Prostate gland (tissue), 2 donors: ENCODE results near the gene PICALM. TPM values are rescaled to one million over a fixed set of nuclear protein-coding genes. Genes with fewer than 3 reads are reported as not detected.
"Not testable (repeated sequence)": the region's sequence is repeated elsewhere in the genome, so short reads cannot be mapped to it uniquely, and the experiment has no call there.

Experiments used
- DNase-seq: peaks from one replicate; pipeline ENCODE4 v3.0.0-alpha.2; 2019; ENCODE audit warnings: low spot score
- H3K27ac ChIP-seq, 2 donors: fragments of 200-600 bp; sonication (generic); 2 replicates each; pipeline ENCODE4 v1.5.1; 2017 to 2019
- H3K27me3 ChIP-seq: fragments of 200-600 bp; sonication (generic); replicated peaks from 2 replicates; pipeline ENCODE4 v1.5.1; 2019; ENCODE audit not compliant: insufficient read depth
- H3K36me3 ChIP-seq, 2 donors: fragments of 200-600 bp; sonication (generic); 1 replicate in 1 of 2; 2 replicates in 1 of 2; pipeline versions ENCODE4 v1.5.1 to v1.8.1; 2017 to 2019
- H3K4me1 ChIP-seq: fragments of 200-600 bp; sonication (generic); replicated peaks from 2 replicates; pipeline ENCODE4 v1.5.1; 2019
- H3K4me3 ChIP-seq, 2 donors: fragments of 200-600 bp; sonication (generic); 2 replicates each; pipeline ENCODE4 v1.5.1; 2017 to 2019
- H3K9me3 ChIP-seq: fragments of 200-600 bp; sonication (generic); 2 replicates; pipeline ENCODE4 v1.5.1; 2017
- CTCF ChIP-seq, 4 experiments: fragments of 200-600 bp in 2 of 4; fragments of 450-650 bp in 2 of 4; sonication (generic) in 2 of 4; IDR thresholded peaks; 1 replicate in 3 of 4; 2 replicates in 1 of 4; pipeline ENCODE4 v1.5.1; 2016 to 2019; ENCODE audit warnings: antibody characterized with exemption in 4 of 4, mild to moderate bottlenecking in 2 of 4, moderate library complexity in 2 of 4
- POLR2A ChIP-seq: fragments of 450-650 bp; IDR thresholded peaks from one replicate; pipeline ENCODE4 v1.6.1; 2016; ENCODE audit warnings: antibody characterized with exemption, mild to moderate bottlenecking
- POLR2AphosphoS5 ChIP-seq: sonication (generic); formaldehyde crosslinking; IDR thresholded peaks from one replicate; pipeline ENCODE4 v1.6.1; 2017; ENCODE audit warnings: antibody characterized with exemption
- WGBS: methylation state at CpG from one replicate; pipeline ENCODE4 v1.1.5; 2018; 5-methylcytosine and 5-hydroxymethylcytosine counted together
- intact Hi-C: fragments of 100-400 bp; cut with DNase I; formaldehyde crosslinking; loops from one replicate; pipeline ENCODE4 v1.14.2; 2022
- total RNA-seq, 2 donors: library from RNA; depleted of rRNA; stranded (reverse); fragments of >200 nt; gene quantifications; one replicate each; pipeline ENCODE4 v1.1.0, GENCODE V29; 2016

PICALM gene
- total RNA-seq, 2 donors from 2014 or later, result 144 to 206 TPM

- no peak for TF ChIP-seq POLR2A
- no peak for TF ChIP-seq POLR2AphosphoS5
- no peak for TF ChIP-seq CTCF (IDR thresholded peaks at IDR 0.05)
- WGBS, result 86% methylated on average over 10 of the region's 10 CpGs
- Histone ChIP-seq H3K9me3 (no peaks in the 10 kb centered on the region), H3K27ac (no peak overlapping the region), H3K27me3 (no peaks in the 10 kb centered on the region), H3K4me3 (no peak overlapping the region), H3K4me1 (no peaks in the 10 kb centered on the region), H3K36me3 (no peaks in the 10 kb centered on the region)
- intact Hi-C loops, result no loop called here
- no peak for DNase-seq
Measured at GRCh38 chr11:85935751-85936150, 133.1 kb downstream of the PICALM start.

GRCh38 chr11:85934596-85935169 is 134.2 kb downstream of the PICALM start:
- no peaks in the 10 kb centered on the region for H3K9me3 ChIP-seq
- H3K4me1 ChIP-seq, result no peaks in the 10 kb centered on the region
- no peaks in the 10 kb centered on the region for H3K27me3 ChIP-seq
- H3K36me3 ChIP-seq, result no peaks in the 10 kb centered on the region
- 68% methylated on average over 45 of the region's 47 CpGs for whole genome bisulfite sequencing
- H3K4me3 ChIP-seq, result no peak overlapping the region
- intact Hi-C loops, result no loop called here
- DNase-seq, result no peak
- H3K27ac ChIP-seq, result no peak overlapping the region
- TF ChIP-seq CTCF (IDR thresholded peaks at IDR 0.05), result no peak
- no peak for TF ChIP-seq POLR2A
- no peak for TF ChIP-seq POLR2AphosphoS5

- H3K4me1 ChIP-seq, result no peaks in the 10 kb centered on the region
- no peak for TF ChIP-seq CTCF (IDR thresholded peaks at IDR 0.05)
- TF ChIP-seq POLR2A, result no peak
- TF ChIP-seq POLR2AphosphoS5, result no peak
- WGBS, result 51% methylated on average over 11 of the region's 11 CpGs
- no peaks in the 10 kb centered on the region for H3K36me3 ChIP-seq
- H3K27me3 ChIP-seq, result no peaks in the 10 kb centered on the region
- no peak overlapping the region for H3K27ac ChIP-seq
- intact Hi-C loops, result no loop called here
- no peak overlapping the region for H3K4me3 ChIP-seq
- DNase-seq, result no peak
- no peaks in the 10 kb centered on the region for H3K9me3 ChIP-seq
Measured at GRCh38 chr11:85930879-85931366, 138.0 kb downstream of the PICALM start.

GRCh38 chr11:85926653-85927214 is 142.2 kb downstream of the PICALM start:
- H3K27ac ChIP-seq, H3K27me3 ChIP-seq, DNase-seq, H3K36me3 ChIP-seq, H3K9me3 ChIP-seq, H3K4me1 ChIP-seq, H3K4me3 ChIP-seq, intact Hi-C loops: not testable (repeated sequence)
- WGBS, result 87% methylated on average over 2 of the region's 2 CpGs

GRCh38 chr11:85923455-85923854 is 145.4 kb downstream of the PICALM start:
- no peak for DNase-seq
- Histone ChIP-seq H3K27ac (no peak overlapping the region), H3K27me3 (no peaks in the 10 kb centered on the region), H3K9me3 (no peaks in the 10 kb centered on the region), H3K4me1 (no peaks in the 10 kb centered on the region), H3K4me3 (no peak overlapping the region), H3K36me3 (no peaks in the 10 kb centered on the region)
- TF ChIP-seq POLR2A (no peak), CTCF (IDR thresholded peaks at IDR 0.05) (no peak), POLR2AphosphoS5 (no peak)
- intact Hi-C loops, result no loop called here
- 41% methylated on average over 1 of the region's 1 CpG for WGBS
